GM10266 (cell line): ENCODE measurements around the gene TMSB10.

Experiments used
- DNase-seq: peaks from one replicate; pipeline ENCODE4 v3.0.0; 2012; ENCODE audit errors: extremely low spot score
- TF ChIP-seq, protein P1 (sequence below): IDR thresholded peaks from 2 replicates; pipeline ENCODE4 v1.5.1; 2012; ENCODE audit warnings: mild to moderate bottlenecking, low read depth; ENCODE audit not compliant: control insufficient read depth, insufficient read depth; ENCODE audit errors: missing control alignments

The TMSB10 gene

GRCh38 chr2:84954329-84954728 lies 48.9 kb downstream of the TMSB10 start:
- TF ChIP-seq, protein P1, sequence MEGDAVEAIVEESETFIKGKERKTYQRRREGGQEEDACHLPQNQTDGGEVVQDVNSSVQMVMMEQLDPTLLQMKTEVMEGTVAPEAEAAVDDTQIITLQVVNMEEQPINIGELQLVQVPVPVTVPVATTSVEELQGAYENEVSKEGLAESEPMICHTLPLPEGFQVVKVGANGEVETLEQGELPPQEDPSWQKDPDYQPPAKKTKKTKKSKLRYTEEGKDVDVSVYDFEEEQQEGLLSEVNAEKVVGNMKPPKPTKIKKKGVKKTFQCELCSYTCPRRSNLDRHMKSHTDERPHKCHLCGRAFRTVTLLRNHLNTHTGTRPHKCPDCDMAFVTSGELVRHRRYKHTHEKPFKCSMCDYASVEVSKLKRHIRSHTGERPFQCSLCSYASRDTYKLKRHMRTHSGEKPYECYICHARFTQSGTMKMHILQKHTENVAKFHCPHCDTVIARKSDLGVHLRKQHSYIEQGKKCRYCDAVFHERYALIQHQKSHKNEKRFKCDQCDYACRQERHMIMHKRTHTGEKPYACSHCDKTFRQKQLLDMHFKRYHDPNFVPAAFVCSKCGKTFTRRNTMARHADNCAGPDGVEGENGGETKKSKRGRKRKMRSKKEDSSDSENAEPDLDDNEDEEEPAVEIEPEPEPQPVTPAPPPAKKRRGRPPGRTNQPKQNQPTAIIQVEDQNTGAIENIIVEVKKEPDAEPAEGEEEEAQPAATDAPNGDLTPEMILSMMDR = no peak
- no peak for DNase-seq
